Esophagus squamous epithelium (tissue), 4 donors: ENCODE results near the gene GPR146.

Experiments
- POLR2A ChIP-seq, 4 donors: fragments of 450-650 bp; IDR thresholded peaks; one replicate each; pipeline ENCODE4 v1.6.1; 2017; ENCODE audit warnings: antibody characterized with exemption in 4 of 4, mild to moderate bottlenecking in 4 of 4, moderate library complexity in 3 of 4
- TF ChIP-seq, protein P1 (sequence below), 6 experiments: fragments of 450-650 bp in 4 of 6; fragments of 200-600 bp in 2 of 6; sonication (generic) in 2 of 6; IDR thresholded peaks; one replicate each; pipeline ENCODE4 v1.5.1; 2016 to 2019; ENCODE audit warnings: antibody characterized with exemption in 6 of 6, mild to moderate bottlenecking in 4 of 6, moderate library complexity in 4 of 6

DNA sequence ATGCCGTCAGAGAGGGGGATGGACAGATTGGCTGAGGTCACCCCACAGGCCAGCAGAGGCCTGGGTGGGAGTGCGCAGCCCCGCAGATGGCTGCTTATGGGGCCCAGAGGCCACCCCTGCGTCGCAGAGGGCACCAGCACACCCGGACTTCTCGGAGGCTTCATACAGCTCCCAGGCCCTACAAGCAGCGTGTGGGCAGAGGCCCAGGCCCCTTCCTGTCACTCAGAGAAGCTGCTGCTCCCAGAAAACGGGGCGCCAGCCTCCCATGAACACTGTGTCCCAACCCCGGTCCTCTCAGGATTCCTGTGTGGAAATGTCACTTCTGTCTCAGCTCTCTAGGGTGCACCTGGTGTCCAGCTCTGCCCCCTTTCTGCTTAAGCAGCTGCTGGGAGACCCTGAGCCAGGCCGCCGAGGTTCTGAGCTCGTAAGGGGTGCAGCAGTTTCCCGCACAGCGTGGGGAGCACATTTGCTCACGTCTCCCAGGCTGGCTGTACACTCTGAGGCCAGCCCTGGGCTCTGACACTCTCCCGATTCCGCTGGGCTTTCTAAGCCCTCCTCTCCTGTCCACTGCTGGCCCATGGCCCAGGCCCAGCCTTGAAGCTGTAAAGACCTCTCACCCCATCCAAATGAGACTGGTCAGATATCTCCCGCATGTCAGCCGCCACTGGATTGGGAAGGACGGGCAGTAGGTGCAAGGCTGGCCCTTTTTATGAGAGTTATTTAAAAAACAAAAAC lies 6.8 kb downstream of the GPR146 start:
- TF ChIP-seq, protein P1, sequence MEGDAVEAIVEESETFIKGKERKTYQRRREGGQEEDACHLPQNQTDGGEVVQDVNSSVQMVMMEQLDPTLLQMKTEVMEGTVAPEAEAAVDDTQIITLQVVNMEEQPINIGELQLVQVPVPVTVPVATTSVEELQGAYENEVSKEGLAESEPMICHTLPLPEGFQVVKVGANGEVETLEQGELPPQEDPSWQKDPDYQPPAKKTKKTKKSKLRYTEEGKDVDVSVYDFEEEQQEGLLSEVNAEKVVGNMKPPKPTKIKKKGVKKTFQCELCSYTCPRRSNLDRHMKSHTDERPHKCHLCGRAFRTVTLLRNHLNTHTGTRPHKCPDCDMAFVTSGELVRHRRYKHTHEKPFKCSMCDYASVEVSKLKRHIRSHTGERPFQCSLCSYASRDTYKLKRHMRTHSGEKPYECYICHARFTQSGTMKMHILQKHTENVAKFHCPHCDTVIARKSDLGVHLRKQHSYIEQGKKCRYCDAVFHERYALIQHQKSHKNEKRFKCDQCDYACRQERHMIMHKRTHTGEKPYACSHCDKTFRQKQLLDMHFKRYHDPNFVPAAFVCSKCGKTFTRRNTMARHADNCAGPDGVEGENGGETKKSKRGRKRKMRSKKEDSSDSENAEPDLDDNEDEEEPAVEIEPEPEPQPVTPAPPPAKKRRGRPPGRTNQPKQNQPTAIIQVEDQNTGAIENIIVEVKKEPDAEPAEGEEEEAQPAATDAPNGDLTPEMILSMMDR (IDR thresholded peaks at IDR 0.05): no peak
- TF ChIP-seq POLR2A (IDR thresholded peaks at IDR 0.05): no peak
